ENCODE measurements around the gene ASCC1.

- TF ChIP-seq CTCF (IDR thresholded peaks at IDR 0.05), result no peak
- TF ChIP-seq POLR2A (IDR thresholded peaks at IDR 0.05), result no peak
- TF ChIP-seq EP300 (IDR thresholded peaks at IDR 0.05), result no peak
- TF ChIP-seq POLR2AphosphoS5 (IDR thresholded peaks at IDR 0.05), result no peak
Observed at GRCh38 chr10:72077275-72077990, 138.6 kb downstream of the ASCC1 start.

All from sigmoid colon (tissue), 4 donors.